ENCODE results near the gene CHD9NB.
"Not testable (repeated sequence)": the region's sequence is repeated elsewhere in the genome, so short reads cannot be mapped to it uniquely, and the experiment has no call there.

CHD9NB gene

DNA sequence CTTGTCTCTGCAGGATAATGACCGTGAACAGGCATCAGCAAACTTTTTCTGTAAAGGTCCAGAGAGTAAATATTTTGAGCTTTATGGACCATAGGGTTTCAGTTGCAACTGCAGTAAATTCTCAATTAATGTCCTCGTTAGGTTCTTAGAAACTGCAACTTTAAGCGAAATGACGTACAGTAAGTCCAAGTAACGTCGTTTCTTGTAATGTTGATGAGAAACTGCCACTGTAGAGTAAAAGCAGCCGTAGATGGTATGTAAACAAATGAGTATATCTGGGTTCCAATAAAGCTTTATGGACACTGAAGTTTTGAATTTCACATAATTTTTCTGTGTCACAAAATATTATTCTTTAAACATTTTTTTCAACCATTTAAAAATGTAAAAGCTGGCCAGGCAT, 7.0 kb upstream of the CHD9NB start:
- Histone ChIP-seq H3K36me3 (ENCODE audit: insufficient read depth, low read length) (no peaks in the 10 kb centered on the region), H3K4me1 (ENCODE audit: insufficient read depth, low read length) (peaks cover 7% of the 10 kb centered on the region), H3K9me3 (ENCODE audit: low read length) (no peaks in the 10 kb centered on the region), H3K27me3 (ENCODE audit: insufficient read depth, low read length) (no peaks in the 10 kb centered on the region), H2AFZ (ENCODE audit: low read depth, low read length) (no peak overlapping the region), H3K4me3 (ENCODE audit: low read length) (no peak overlapping the region)

DNA sequence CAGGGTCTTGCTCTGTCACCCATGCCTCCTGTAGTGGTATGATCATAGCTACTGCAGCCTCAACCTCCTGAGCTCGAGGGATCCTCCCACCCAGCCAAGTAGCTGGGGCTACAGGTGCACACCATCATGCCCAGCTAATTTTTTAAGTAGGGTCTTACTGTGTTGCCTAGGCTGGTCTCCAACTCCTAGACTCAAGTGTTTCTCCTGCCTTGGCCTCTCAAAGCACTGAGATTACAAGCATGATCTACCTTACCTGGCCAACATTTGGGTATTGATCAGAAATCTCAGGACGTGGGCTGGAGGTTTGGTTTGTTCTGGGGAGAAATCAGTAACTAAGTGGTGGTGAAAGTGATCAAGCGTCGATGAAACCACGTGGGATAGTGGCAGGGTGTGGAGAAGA, 6.2 kb upstream of the CHD9NB start:
- Histone ChIP-seq H3K9me3 (ENCODE audit: low read length) (no peaks in the 10 kb centered on the region), H3K27me3 (ENCODE audit: insufficient read depth, low read length) (no peaks in the 10 kb centered on the region), H3K4me1 (ENCODE audit: insufficient read depth, low read length) (peaks cover 11% of the 10 kb centered on the region), H3K36me3 (ENCODE audit: insufficient read depth, low read length) (no peaks in the 10 kb centered on the region), H2AFZ (ENCODE audit: low read depth, low read length) (no peak overlapping the region), H3K4me3 (ENCODE audit: low read length) (no peak overlapping the region)

DNA sequence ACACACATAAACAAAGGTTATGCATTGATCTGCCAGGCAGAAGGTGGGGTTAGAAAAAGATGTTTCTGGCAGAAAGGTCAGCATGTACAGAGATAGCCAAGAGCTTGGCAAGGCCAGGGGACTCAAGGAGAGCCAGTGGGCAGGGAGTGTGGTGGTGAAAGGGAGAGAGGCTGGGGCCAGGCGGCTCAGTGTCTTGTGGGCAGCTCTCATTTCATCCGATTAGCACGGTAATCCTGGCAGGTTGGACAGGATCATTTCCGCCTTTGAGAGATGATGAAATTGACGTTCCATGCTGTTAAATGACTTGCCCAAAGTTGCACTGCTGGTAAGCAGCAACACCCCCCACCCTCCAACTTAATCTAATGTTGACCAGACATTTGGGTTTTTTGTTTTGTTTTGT, 5.7 kb upstream of the CHD9NB start:
- H3K36me3 ChIP-seq (ENCODE audit: insufficient read depth, low read length), result no peaks in the 10 kb centered on the region
- H3K4me1 ChIP-seq (ENCODE audit: insufficient read depth, low read length), result peaks cover 11% of the 10 kb centered on the region
- no peaks in the 10 kb centered on the region for H3K9me3 ChIP-seq (ENCODE audit: low read length)

DNA sequence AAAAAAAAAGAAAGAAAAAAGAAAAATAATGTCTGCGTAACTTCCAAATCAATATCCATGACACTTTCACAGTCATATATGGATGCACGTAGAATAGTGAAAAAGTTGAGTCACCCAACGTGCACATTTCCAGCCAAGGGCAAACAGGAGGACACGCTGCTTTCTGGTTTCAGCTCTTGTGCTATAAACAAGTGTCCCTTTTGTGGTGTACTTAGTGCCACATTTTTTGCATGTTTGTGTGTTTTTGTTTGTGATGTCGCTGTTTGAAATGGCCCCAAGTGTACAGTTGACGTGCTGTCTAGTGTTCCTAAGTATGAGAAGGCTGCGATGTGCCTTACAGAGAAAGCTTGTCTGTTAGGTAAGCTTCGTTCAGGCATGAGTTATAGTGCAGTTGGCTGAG, 5.0 kb upstream of the CHD9NB start:
- Histone ChIP-seq H3K4me1 (ENCODE audit: insufficient read depth, low read length) (peaks cover 11% of the 10 kb centered on the region), H3K36me3 (ENCODE audit: insufficient read depth, low read length) (no peaks in the 10 kb centered on the region), H3K9me3 (ENCODE audit: low read length) (no peaks in the 10 kb centered on the region), H2AFZ (ENCODE audit: low read depth, low read length) (no peak overlapping the region), H3K4me3 (ENCODE audit: low read length) (no peak overlapping the region), H3K27me3 (ENCODE audit: insufficient read depth, low read length) (no peaks in the 10 kb centered on the region)

More for the DNA sequence above, 5.7 kb upstream of the CHD9NB start:
- Histone ChIP-seq H3K4me3 (ENCODE audit: low read length) (no peak overlapping the region), H3K27me3 (ENCODE audit: insufficient read depth, low read length) (no peaks in the 10 kb centered on the region), H2AFZ (ENCODE audit: low read depth, low read length) (no peak overlapping the region)

DNA sequence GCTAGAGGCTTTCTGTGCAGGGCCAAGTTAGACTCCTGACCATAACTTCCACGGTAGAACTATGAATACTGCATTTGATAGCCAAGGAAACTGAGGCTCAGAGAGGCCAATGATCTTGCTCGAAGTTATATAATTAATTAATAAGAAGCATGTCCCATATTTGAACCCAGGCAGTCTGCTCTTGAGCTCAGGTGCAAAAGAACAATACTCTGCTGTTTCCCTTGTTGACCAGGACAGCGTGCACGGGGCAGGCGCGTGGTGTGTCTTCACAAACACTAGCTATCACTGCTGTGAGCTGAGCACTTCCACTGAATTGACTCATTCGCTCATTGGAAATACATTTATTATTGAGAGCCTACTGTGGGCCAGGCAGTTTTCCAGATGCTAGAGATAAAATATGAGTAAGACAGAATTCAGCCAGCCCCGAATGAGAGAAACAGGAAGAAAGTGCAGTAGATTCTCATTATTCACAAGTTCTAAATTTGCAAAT, 3.7 kb upstream of the CHD9NB start:
- H3K36me3 ChIP-seq (ENCODE audit: insufficient read depth, low read length), result no peaks in the 10 kb centered on the region
- H2AFZ ChIP-seq (ENCODE audit: low read depth, low read length), result no peak overlapping the region
- H3K9me3 ChIP-seq (ENCODE audit: low read length), result no peaks in the 10 kb centered on the region
- H3K27me3 ChIP-seq (ENCODE audit: insufficient read depth, low read length), result no peaks in the 10 kb centered on the region
- peaks cover 11% of the 10 kb centered on the region for H3K4me1 ChIP-seq (ENCODE audit: insufficient read depth, low read length)
- H3K4me3 ChIP-seq (ENCODE audit: low read length), result no peak overlapping the region

DNA sequence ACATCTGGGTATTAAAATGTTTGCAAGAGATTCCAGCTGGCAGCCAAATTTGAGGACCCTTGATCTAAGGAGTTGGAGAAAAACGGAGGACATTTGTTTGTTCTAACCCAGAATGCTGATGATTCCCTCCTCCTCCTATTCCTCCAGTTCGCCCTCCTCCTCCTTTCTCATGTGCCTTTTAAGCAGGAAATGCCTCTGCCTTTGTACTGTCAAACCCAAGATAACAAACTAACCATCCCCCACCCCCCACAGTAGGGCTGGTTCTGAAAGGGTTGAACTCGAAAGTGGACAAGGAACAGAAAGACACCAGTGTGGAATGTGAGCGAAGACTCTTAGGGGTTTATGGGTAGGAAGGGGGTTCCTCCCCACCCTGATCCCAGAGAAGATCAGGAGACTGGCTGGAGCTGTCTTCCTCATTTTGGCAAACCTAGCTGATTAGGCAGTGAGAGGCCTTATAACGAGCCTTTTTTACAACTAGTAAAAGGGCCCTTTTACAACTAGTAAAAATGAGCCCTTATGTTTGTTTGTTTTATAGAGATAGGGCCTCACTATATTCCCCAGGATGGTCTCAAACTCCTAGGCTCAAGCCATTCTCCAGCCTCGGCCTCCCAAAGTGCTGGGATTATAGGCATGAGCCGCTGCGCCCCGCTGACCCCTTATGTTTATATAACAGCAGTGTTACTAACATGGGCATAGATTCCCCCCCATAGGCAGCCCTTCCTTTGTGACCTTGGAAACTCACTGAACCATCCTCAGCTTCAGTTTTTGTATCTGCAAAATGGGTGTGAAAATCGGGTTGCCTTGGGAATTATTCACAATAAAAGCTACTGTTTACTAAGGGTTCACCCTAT, 3.1 kb upstream of the CHD9NB start:
- Histone ChIP-seq H3K9me3 (ENCODE audit: low read length) (no peaks in the 10 kb centered on the region), H2AFZ (ENCODE audit: low read depth, low read length) (peak overlapping the region; percentile 85), H3K4me3 (ENCODE audit: low read length) (peak overlapping the region; percentile 71), H3K27me3 (ENCODE audit: insufficient read depth, low read length) (no peaks in the 10 kb centered on the region), H3K36me3 (ENCODE audit: insufficient read depth, low read length) (no peaks in the 10 kb centered on the region), H3K4me1 (ENCODE audit: insufficient read depth, low read length) (peaks cover 11% of the 10 kb centered on the region)

DNA sequence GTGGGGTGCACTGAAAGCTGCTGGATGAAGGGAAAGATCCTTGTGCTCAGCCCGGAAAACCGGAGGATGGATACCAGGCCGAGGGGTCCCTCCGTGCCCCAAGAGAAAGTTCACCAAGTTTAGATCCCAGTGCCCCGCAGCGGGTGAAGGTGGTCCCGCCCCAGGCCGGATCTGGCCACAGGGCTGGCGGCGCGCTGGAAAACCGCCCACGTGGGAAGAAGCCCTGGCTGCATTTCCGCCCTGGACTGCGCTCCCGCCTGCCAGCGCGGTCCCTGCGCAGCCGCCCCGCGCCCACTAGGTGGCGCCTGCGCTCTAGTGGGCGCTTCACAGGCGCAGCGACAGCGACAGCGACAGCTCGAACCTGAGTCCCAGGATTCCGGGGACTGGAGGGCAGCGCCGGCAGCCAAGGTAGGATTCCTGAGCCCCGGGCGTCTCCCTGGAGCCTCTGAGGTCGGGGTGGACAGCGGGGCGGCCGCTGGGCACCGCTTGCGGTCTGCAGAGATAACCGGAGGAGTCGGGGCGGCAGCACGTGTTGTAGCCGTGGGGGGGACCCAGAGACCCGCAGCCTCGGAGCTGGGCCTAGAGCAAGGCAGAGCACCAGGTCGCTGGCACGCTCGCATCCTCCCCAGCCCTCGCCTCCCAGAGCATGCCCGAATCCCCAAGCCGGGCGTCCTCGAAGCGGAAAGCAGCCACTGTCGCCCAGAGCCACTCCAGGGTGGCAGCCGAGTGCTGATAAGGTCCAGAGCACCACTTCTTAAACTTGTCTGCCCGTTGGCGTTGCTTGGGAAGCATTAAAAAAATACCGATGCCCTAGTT, 2.2 kb upstream of the CHD9NB start, which contains the start of gene CHD9:
CHD9 (plus strand) TSS at position 322 of the 816 bp plus-strand sequence. CDS start 101,099 bp downstream, outside the sequence.
- peaks cover 11% of the 10 kb centered on the region for H3K4me1 ChIP-seq (ENCODE audit: insufficient read depth, low read length)
- H2AFZ ChIP-seq (ENCODE audit: low read depth, low read length), result peak within 1 kb of the TSS; percentile 85
- no peaks in the 10 kb centered on the region for H3K9me3 ChIP-seq (ENCODE audit: low read length)
- H3K36me3 ChIP-seq (ENCODE audit: insufficient read depth, low read length), result no peaks in the 10 kb centered on the region
- H3K4me3 ChIP-seq (ENCODE audit: low read length), result peak within 1 kb of the TSS; percentile 71
- H3K27me3 ChIP-seq (ENCODE audit: insufficient read depth, low read length), result no peaks in the 10 kb centered on the region

DNA sequence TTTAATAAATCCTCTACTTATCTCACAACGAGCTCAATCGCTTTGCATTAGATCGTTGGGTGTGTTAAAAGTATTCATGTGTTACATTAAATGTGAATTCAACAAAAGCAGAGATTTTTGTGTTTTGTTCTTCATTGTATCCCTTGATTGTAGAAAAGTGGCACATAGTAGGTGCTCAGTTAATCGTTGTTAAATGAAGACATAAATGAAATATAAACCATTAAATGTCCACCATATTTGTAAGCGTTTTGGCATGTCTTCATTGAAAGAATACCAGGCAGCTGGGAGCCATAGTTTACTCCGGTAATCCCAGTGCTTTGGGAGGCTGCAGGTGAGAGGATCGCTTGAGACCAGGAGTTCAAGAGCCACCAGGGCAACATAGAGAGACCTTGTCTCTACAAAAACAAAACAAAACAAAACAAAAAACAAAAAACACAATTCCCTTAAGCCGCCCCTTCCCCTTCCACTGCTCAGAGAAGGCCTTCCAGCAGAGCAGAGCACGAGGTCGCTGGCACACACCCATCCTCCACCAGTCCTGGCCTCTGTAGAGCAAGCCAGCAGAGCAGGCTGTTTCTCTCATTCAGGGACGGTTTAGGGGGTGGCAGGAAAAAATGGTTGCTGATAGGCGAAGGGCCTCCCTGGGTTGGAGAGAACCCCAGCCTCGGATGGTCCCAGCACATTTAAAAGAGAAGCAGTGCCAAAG, 1.4 kb upstream of the CHD9NB start:
- no peaks in the 10 kb centered on the region for H3K27me3 ChIP-seq (ENCODE audit: insufficient read depth, low read length)
- peak overlapping the region; percentile 85 for H2AFZ ChIP-seq (ENCODE audit: low read depth, low read length)
- H3K9me3 ChIP-seq (ENCODE audit: low read length), result no peaks in the 10 kb centered on the region
- H3K4me1 ChIP-seq (ENCODE audit: insufficient read depth, low read length), result peaks cover 11% of the 10 kb centered on the region
- H3K4me3 ChIP-seq (ENCODE audit: low read length), result peak overlapping the region; percentile 71
- H3K36me3 ChIP-seq (ENCODE audit: insufficient read depth, low read length), result no peaks in the 10 kb centered on the region

DNA sequence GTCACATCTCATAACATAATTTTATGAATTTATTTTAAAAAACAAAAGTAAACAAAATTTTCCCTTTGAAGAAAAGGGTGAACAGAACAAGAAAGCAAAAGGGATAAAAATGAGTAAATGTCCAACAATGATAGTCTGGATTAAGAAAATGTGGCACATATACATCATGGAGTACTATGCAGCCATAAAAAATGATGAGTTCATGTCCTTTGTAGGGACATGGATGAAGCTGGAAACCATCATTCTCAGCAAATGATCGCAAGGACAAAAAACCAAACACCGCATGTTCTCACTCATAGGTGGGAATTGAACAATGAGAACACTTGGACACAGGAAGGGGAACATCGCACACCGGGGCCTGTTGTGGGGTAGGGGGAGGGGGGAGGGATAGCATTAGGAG, 1.4 kb downstream of the CHD9NB start:
- H3K27me3 ChIP-seq (ENCODE audit: insufficient read depth, low read length); H3K9me3 ChIP-seq (ENCODE audit: low read length); H3K4me3 ChIP-seq (ENCODE audit: low read length): not testable (repeated sequence)

DNA sequence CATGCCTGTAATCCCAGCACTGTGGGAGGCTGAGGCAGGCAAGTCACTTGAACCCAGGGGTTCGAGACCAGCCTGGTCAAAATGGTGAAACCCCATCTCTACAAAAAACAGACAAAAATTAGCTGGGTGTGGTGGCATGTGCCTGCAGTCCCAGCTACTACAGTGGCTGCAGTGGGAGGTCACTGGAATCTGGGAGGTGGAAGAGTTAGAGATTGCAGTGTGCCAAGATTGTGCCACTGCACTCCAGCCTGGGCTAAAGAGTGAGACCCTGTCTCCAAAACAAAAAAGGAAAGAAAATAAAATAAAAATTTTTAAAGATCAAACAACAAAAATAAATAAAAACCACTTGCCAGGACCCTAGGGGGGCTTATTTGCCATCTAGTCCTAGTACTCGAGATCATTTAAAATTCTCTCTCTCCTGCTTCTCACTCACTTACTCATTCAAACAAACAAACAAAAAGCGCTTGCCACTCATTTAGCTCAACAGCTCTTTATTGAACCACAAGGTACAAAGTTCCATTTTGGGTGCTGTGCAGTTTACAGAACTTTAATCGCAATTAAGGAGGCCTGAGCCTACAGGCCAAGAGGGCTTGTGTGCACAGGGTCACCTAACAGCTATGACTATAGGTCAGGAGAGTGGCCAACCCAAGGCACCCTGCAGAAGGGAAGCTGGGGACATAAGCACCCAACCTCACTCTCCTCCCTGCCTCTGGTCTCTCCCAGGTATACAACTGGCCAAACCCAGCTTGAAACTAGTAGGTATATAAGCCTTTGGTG, 4.4 kb downstream of the CHD9NB start:
- Histone ChIP-seq H3K27me3 (ENCODE audit: insufficient read depth, low read length) (no peaks in the 10 kb centered on the region), H3K4me1 (ENCODE audit: insufficient read depth, low read length) (peaks cover 11% of the 10 kb centered on the region), H2AFZ (ENCODE audit: low read depth, low read length) (no peak overlapping the region), H3K36me3 (ENCODE audit: insufficient read depth, low read length) (no peaks in the 10 kb centered on the region), H3K4me3 (ENCODE audit: low read length) (no peak overlapping the region), H3K9me3 (ENCODE audit: low read length) (peaks cover 2% of the 10 kb centered on the region)

More for the DNA sequence above, 1.4 kb downstream of the CHD9NB start:
- not testable (repeated sequence) for H2AFZ ChIP-seq (ENCODE audit: low read depth, low read length); H3K36me3 ChIP-seq (ENCODE audit: insufficient read depth, low read length)
- H3K4me1 ChIP-seq (ENCODE audit: insufficient read depth, low read length), result peaks cover 11% of the 10 kb centered on the region

DNA sequence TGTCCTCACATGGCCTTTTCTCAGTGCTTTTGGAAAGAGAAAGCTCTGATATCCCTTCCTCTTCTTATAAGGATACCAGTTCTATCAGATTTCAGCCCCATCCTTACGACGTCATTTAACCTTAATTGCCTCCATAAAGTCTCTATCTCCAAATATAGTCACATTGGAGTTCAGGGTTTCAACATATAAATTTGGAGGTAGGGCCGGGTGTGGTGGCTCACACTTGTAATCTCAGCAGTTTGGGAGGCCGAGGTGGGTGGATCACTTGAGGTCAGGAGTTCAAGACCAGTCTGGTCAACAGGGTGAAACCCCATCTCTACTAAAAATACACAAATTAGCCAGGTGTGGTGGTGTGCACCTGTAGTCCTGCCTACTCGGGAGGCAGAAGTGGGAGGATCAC, 5.2 kb downstream of the CHD9NB start:
- not testable (repeated sequence) for H3K9me3 ChIP-seq (ENCODE audit: low read length); H2AFZ ChIP-seq (ENCODE audit: low read depth, low read length); H3K36me3 ChIP-seq (ENCODE audit: insufficient read depth, low read length); H3K4me3 ChIP-seq (ENCODE audit: low read length); H3K27me3 ChIP-seq (ENCODE audit: insufficient read depth, low read length)
- H3K4me1 ChIP-seq (ENCODE audit: insufficient read depth, low read length), result peaks cover 11% of the 10 kb centered on the region
